Measurements from ENCODE around the gene KIF6.

The KIF6 gene

DNA sequence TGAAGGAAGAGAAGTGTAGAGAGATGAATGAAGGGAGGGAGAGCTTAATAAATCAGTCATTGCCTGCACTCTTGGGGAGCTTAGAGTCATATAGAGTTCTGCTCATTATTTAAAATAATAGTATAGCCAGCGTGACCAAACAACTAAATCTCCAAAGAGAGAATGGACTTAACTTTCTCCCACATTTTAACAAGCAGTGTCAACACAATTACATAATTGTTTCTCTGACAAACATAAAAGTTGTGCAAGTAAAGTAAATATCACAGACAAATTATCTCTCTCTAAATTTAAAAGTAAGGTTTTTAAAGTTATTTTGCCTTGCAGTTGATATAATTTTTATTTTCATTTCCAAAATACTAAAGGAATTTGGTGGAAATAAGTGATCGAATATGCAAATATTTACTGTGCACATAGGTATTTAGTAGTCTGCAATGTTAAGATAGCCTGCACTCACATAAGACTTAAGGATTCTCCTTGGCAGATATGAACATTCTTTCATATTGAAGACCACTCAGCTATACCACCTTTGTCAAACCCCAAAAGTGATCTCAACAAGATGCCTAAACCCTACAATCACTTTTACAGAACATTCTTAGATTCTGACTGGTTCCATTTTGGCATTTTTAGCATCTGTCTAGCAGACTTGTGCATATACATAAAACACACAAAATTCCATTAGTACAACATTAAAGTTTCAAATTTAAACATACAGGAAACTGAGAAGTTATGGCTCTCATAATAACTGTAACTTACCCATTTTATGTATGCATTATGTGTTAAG lies 67.7 kb downstream of the KIF6 start:
- no peak for DNase-seq

- no peak for DNase-seq
These were observed 71.1 kb downstream of the KIF6 start for GRCh38 chr6:39654121-39654520.

DNA sequence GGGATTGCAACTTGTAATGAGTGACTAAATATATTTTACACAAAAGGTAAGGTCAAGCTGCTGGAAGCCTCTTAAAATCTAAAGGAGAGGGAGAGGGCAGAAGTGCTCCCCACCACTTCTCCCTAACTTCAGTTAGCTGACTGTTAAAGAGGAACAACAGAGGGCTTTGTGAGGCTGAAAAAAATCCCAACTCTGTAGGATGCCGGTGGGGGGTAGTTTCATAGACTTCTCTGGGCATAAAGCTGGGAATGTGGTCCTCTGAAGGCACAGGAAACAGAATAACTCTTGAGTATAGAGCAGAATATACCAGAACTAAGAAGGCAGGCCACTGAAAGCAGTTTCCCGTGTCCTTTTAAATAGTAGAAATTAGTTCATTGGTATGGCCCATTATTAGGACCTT lies 71.6 kb downstream of the KIF6 start:
- DNase-seq = peak in 1 of 2 donors; percentile 61

DNA sequence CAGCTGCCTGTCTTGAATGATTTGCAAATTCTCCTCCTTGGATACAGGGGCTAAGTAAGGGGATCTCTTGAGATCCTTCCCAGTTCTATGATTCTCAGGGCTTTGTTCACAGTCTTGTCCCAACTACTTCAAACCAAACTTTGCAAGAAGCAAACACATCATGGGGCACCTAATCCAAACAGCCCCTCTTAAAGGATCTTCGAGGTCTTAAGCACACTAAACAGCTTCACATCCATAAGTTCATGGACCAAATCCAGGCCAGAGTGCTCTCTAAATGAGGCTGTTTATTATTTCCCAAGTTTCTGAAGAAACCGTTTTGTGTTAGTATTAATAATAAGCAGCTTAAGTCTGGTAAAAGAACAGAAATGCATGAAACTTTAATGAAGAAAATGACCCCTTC lies 75.2 kb downstream of the KIF6 start:
- no peak for DNase-seq

GRCh38 chr6:39646751-39647420 lies 78.3 kb downstream of the KIF6 start:
- no peak for DNase-seq

- DNase-seq = no peak
These were observed 82.9 kb downstream of the KIF6 start for GRCh38 chr6:39642270-39642669.

DNA sequence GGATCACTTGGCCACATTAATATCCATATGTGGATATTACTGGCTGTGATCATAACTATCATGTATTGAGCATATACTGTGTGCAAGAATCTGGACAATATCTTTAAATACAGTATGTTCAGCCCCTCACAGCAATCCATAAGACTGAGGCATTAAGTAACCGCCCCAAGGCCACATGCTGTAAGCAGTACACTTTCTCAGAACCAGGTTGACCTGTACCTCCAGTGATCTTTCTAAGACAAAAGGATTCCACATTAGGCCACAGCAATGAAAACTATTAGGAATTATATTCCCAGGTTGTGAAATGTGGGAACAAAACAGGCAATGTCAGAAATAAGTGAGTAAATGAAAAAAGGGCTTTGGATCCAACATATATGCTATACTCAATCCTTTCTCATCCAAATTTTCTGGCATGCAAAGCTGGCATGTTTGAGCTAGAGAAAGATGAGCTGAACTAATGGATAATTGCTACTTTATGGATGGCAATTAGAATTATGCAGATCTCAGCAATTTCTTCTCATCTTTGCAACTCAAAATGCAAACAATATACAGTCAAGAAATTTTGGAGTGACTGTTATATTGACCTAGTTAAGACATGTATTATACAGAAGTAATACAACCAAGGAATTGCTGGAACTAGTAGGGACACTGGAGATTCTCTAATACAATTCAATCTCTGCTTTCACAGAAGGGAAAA lies 86.9 kb downstream of the KIF6 start:
- DNase-seq = no peak

GRCh38 chr6:39634646-39635341 lies 90.4 kb downstream of the KIF6 start:
- DNase-seq = no peak

- DNase-seq = no peak
These were observed 100.0 kb downstream of the KIF6 start for GRCh38 chr6:39625209-39625608.

GRCh38 chr6:39623750-39624149 lies 101.5 kb downstream of the KIF6 start:
- DNase-seq = no peak

DNA sequence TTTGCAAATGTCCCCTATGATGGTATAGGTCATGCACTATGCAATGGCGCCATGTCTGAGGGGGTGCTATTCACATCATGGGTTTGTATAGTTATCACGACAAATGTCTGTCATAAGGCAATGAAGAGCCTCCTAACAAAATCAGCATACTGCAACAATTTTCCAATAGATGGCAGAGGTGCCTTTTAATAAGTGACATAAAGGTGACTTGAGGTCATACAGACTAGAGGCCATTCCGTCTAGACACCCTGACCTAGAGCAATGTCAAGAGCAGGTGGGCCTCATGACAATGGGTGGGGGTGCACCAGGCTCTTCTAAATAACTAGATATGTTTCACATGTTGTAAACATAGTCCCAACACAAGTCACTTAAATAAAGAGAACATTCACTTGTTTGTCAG lies 107.7 kb downstream of the KIF6 start:
- DNase-seq = no peak

- DNase-seq = no peak
These were observed 108.2 kb downstream of the KIF6 start for GRCh38 chr6:39617026-39617425.

GRCh38 chr6:39615622-39616021 lies 109.6 kb downstream of the KIF6 start:
- DNase-seq = no peak

GRCh38 chr6:39614393-39614950 lies 110.7 kb downstream of the KIF6 start:
- no peak for DNase-seq

GRCh38 chr6:39610221-39610620 lies 115.0 kb downstream of the KIF6 start:
- DNase-seq = peak in 1 of 2 donors; percentile 18

GRCh38 chr6:39608652-39609345 lies 116.4 kb downstream of the KIF6 start:
- DNase-seq = no peak

DNA sequence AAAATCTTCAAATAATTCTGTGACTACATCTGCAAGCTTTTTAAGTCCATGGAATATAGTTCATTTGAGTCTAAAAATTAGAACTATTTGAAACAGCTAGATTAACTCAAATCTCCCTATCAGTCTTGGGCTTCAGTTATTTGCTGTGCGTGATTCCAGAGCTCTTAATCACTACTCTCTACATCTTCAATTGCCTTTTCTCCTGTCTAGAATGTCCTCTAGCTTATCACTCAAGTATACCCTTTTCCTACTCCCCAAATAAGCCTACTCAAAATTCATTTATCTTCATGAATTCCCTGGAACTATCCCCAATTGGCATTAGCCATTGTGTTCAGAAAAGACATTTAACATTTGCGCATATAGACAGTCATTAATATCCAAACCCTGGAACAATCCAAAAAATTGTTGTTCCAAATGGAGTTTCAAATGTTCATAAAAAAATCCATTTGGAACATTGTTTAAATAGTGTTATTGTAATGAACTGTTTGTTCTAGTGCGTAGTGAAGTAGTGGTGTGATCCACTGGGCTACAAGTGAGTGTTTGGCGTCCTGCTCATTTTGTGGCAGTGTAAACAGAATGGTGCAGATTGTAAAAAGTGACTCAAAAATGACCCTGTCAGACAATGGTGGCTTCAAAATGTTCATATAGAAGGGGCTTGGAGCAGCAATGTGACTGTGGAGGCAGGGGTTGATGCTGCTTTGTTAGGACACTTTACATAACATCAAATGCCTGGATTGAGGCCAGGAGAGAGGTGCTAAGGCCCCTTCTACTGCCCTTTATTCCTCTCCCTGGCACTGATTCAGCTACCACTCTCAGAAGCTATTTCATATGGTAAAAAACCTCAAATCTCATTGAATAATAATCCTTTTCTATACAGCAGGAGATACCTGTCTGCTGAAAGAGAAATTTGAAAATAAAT lies 122.3 kb downstream of the KIF6 start:
- DNase-seq = no peak

DNA sequence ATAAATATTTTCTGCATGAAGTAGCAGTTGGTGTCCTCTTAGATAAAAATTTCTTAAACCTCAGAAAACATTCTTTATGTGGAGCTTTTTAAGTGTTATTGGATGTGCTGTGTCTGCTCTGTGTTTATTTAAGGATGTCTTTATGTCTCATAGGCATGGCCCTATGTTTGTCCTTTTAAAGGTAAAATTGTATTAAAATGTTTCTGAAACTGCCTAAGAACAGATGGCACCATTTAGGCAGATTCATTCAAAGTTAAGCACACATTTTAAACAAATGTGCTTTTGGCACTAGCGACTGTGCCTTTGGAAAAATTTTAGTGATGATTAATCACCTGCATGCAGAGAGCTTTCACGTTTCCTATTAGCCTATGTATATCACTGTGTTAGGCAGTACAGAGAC lies 125.2 kb downstream of the KIF6 start:
- DNase-seq = peak in 1 of 2 donors; percentile 11

DNA sequence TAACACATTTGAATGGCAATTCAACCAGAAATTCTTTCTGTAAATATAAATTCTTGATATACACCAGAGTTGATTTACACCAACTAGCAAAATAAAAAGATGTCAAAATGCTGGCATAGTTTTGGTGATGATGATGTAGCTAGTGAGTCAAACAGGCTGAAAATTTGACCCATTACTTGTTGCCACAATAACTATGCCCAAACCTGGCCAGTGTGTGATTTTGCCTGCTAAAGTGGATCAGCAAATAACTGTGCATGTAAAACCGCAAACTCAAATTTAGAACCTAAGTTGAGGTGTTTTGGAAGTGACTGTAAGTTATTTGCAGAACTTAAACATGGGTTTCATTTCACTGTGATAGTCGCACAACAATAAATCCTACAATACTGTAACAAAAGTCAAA lies 125.9 kb downstream of the KIF6 start:
- DNase-seq = no peak

- no peak for DNase-seq
These were observed 130.9 kb downstream of the KIF6 start for GRCh38 chr6:39594285-39594684.

DNA sequence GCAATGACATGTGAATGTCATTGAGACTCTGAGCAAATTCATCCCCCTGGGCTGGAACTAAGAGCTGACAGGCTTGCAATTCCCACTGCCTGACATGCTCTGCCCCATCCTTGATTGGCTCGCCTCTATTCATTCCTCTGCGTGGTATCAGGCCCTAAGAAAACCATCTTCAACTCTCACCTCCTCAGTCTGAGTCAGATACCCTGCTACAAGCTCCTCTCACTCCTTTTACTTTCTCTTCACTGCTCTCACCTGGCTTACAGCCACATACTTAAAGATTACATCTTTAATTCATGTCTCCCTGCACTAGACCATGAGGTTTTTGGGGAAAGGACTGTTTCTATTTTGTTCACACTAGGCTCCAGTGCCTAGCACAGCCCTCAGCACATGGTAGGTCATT lies 131.6 kb downstream of the KIF6 start:
- DNase-seq = no peak
